Activated B cell treated with CpG ODN at 0.5 μM for 24 hours (primary cell): ENCODE data around the gene LRRTM2. TPM values are rescaled to one million over a fixed set of nuclear protein-coding genes. Genes with fewer than 3 reads are reported as not detected.

Experiments
- ATAC-seq: fragments of 200-7000 bp; cut with Tn5 transposase; one replicate; pipeline ENCODE4 v1.10.0; 2021; ENCODE audit warnings: low read depth, mild to moderate bottlenecking, moderate library complexity
- CTCF ChIA-PET: fragments of 350-600 bp; sonication (Branson Sonifier 250); formaldehyde crosslinking; loops from one replicate; lab custom pipeline; 2021; ENCODE audit warnings: antibody characterized with exemption; lab: Charles Lee
- POLR2A ChIA-PET: fragments of 350-600 bp; sonication (Branson Sonifier 250); formaldehyde crosslinking; loops from one replicate; lab custom pipeline; 2021; ENCODE audit warnings: antibody characterized with exemption; lab: Charles Lee
- DNase-seq: peaks from one replicate; pipeline ENCODE4 v3.0.0; 2022
- H3K27ac Mint-ChIP-seq: one replicate; pipeline ENCODE4 v1.8.0; 2020; ENCODE audit warnings: mixed read lengths
- H3K27me3 Mint-ChIP-seq: one replicate; pipeline ENCODE4 v1.8.0; 2021; ENCODE audit warnings: mixed read lengths
- H3K36me3 Mint-ChIP-seq: one replicate; pipeline ENCODE4 v1.8.0; 2021; ENCODE audit warnings: low read depth, mixed read lengths
- H3K4me1 Mint-ChIP-seq: one replicate; pipeline ENCODE4 v1.8.0; 2021; ENCODE audit warnings: mixed read lengths
- H3K4me3 Mint-ChIP-seq: one replicate; pipeline ENCODE4 v1.8.0; 2020; ENCODE audit warnings: mild to moderate bottlenecking, mixed read lengths
- H3K9me3 Mint-ChIP-seq: one replicate; pipeline ENCODE4 v1.8.0; 2020; ENCODE audit warnings: mixed read lengths
- intact Hi-C: fragments of 100-400 bp; cut with micrococcal nuclease; formaldehyde crosslinking; loops from one replicate; pipeline ENCODE4 v1.15.1; 2024
- total RNA-seq: library from RNA; stranded (reverse); gene quantifications from 2 replicates; pipeline ENCODE4 v1.2.3, GENCODE V29; 2022
- TF ChIP-seq, protein P1 (sequence below): fragments of 200-600 bp; IDR thresholded peaks from one replicate; pipeline ENCODE4 v1.8.0; 2022; ENCODE audit warnings: antibody characterized with exemption, mild to moderate bottlenecking

Gene LRRTM2
- total RNA-seq, 1 donor from 2014 or later, result 0.29 TPM

GRCh38 chr5:138850865-138851435 is 24.2 kb downstream of the LRRTM2 start:
- Mint-ChIP-seq H3K4me3 (no peak overlapping the region), H3K27ac (no peak overlapping the region), H3K4me1 (peaks cover 17% of the 10 kb centered on the region), H3K9me3 (no peaks in the 10 kb centered on the region), H3K27me3 (no peaks in the 10 kb centered on the region), H3K36me3 (peaks cover 5% of the 10 kb centered on the region)
- CTCF ChIA-PET, result no interaction called here
- TF ChIP-seq, protein P1, sequence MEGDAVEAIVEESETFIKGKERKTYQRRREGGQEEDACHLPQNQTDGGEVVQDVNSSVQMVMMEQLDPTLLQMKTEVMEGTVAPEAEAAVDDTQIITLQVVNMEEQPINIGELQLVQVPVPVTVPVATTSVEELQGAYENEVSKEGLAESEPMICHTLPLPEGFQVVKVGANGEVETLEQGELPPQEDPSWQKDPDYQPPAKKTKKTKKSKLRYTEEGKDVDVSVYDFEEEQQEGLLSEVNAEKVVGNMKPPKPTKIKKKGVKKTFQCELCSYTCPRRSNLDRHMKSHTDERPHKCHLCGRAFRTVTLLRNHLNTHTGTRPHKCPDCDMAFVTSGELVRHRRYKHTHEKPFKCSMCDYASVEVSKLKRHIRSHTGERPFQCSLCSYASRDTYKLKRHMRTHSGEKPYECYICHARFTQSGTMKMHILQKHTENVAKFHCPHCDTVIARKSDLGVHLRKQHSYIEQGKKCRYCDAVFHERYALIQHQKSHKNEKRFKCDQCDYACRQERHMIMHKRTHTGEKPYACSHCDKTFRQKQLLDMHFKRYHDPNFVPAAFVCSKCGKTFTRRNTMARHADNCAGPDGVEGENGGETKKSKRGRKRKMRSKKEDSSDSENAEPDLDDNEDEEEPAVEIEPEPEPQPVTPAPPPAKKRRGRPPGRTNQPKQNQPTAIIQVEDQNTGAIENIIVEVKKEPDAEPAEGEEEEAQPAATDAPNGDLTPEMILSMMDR, result no peak
- no peak for ATAC-seq
- intact Hi-C loops, result no loop called here
- POLR2A ChIA-PET, result no interaction called here
- no peak for DNase-seq

- no peak overlapping the region for H3K4me3 Mint-ChIP-seq
- no peaks in the 10 kb centered on the region for H3K9me3 Mint-ChIP-seq
- ChIA-PET CTCF (no interaction called here), POLR2A (no interaction called here)
- DNase-seq, result no peak
- no peak overlapping the region for H3K27ac Mint-ChIP-seq
- peaks cover 17% of the 10 kb centered on the region for H3K4me1 Mint-ChIP-seq
- no peak for ATAC-seq
- intact Hi-C loops, result no loop called here
- no peaks in the 10 kb centered on the region for H3K27me3 Mint-ChIP-seq
- peaks cover 7% of the 10 kb centered on the region for H3K36me3 Mint-ChIP-seq
- TF ChIP-seq, protein P1, result no peak
These were observed 25.3 kb downstream of the LRRTM2 start for GRCh38 chr5:138849882-138850281.

- ChIA-PET POLR2A (no interaction called here), CTCF (no interaction called here)
- Mint-ChIP-seq H3K27ac (no peak overlapping the region), H3K36me3 (peaks cover 7% of the 10 kb centered on the region), H3K9me3 (no peaks in the 10 kb centered on the region), H3K4me1 (peaks cover 15% of the 10 kb centered on the region), H3K27me3 (no peaks in the 10 kb centered on the region), H3K4me3 (no peak overlapping the region)
- no peak for ATAC-seq
- intact Hi-C loops, result no loop called here
- TF ChIP-seq, protein P1, result no peak
- DNase-seq, result no peak
These were observed 25.7 kb downstream of the LRRTM2 start for GRCh38 chr5:138849439-138849838.

DNA sequence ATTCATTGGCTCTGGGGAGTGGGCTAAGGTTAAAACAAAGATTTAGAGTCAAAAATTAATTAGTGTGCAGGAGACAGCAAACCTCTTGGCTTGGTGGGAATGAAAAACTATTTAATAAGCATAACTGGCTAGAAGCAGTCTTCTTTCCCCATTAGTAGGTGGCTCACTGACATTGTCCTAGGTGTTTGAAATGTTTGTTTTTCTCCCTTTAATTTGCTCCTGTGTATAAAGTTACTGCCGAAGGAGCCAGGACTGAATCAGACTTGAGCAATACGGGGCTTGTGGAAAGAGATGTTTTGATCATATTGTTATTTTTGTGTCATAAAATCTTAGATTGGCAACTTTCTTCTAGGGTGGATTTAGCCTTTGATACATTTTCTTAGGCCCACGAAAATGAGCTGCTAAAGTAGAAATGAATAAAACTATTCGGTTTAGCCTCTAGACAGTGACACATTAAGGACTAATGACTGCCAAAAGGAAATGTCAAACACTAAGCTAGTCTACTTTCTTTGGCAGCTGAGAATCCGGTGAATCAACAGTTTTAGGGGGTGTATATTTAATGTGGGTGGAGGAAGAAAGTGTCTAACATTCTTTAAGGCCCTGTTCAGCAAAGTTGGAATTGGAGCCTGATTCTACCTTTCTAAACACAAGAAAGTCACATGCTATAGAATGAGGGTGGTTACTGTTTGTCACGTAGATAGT is 30.2 kb downstream of the LRRTM2 start:
- Mint-ChIP-seq H3K9me3 (no peaks in the 10 kb centered on the region), H3K27me3 (no peaks in the 10 kb centered on the region), H3K36me3 (peaks cover 5% of the 10 kb centered on the region), H3K4me1 (peaks cover 12% of the 10 kb centered on the region), H3K27ac (no peak overlapping the region), H3K4me3 (no peak overlapping the region)
- CTCF ChIA-PET, result no interaction called here
- no peak for ATAC-seq
- TF ChIP-seq, protein P1, result no peak
- POLR2A ChIA-PET, result no interaction called here
- no peak for DNase-seq
- intact Hi-C loops, result no loop called here

GRCh38 chr5:138844125-138844461 is 31.0 kb downstream of the LRRTM2 start:
- no peak overlapping the region for H3K27ac Mint-ChIP-seq
- ATAC-seq (no peak), DNase-seq (no peak)
- no peaks in the 10 kb centered on the region for H3K9me3 Mint-ChIP-seq
- ChIA-PET POLR2A (no interaction called here), CTCF (no interaction called here)
- no peaks in the 10 kb centered on the region for H3K27me3 Mint-ChIP-seq
- H3K36me3 Mint-ChIP-seq, result peaks cover 5% of the 10 kb centered on the region
- H3K4me3 Mint-ChIP-seq, result no peak overlapping the region
- TF ChIP-seq, protein P1, result no peak
- H3K4me1 Mint-ChIP-seq, result peaks cover 7% of the 10 kb centered on the region
- intact Hi-C loops, result no loop called here
